Neuronal stem cell (in vitro differentiated cells): Measurements from ENCODE around the gene DLG2.

Experiments
- DNase-seq: peaks from one replicate; pipeline ENCODE4 v3.0.0-alpha.2; 2013; ENCODE audit warnings: low spot score
- H2AFZ ChIP-seq: one replicate; pipeline ENCODE4 v1.6.1; 2013; ENCODE audit warnings: mild to moderate bottlenecking, low read length, inconsistent platforms
- H2AK5ac ChIP-seq: 2 replicates; pipeline ENCODE4 v1.6.1; 2013; ENCODE audit warnings: low read depth, mild to moderate bottlenecking, inconsistent platforms, low read length, moderate library complexity, mixed read lengths
- H2BK120ac ChIP-seq: 2 replicates; pipeline ENCODE4 v1.6.1; 2013; ENCODE audit warnings: low read depth, mild to moderate bottlenecking, inconsistent platforms, low read length, moderate library complexity, mixed read lengths
- H2BK12ac ChIP-seq: one replicate; pipeline ENCODE4 v1.6.1; 2013; ENCODE audit warnings: low read length, inconsistent platforms
- H2BK15ac ChIP-seq: 2 replicates; pipeline ENCODE4 v1.6.1; 2013; ENCODE audit warnings: mild to moderate bottlenecking, low read length, inconsistent platforms, mixed read lengths
- H2BK5ac ChIP-seq: one replicate; pipeline ENCODE4 v1.6.1; 2013; ENCODE audit warnings: inconsistent platforms, mild to moderate bottlenecking, low read length, moderate library complexity
- H3K14ac ChIP-seq: one replicate; pipeline ENCODE4 v1.6.1; 2013; ENCODE audit warnings: low read length, inconsistent platforms
- H3K18ac ChIP-seq: 2 replicates; pipeline ENCODE4 v1.6.1; 2013; ENCODE audit warnings: low read length, inconsistent platforms
- H3K23ac ChIP-seq: 2 replicates; pipeline ENCODE4 v1.6.1; 2013; ENCODE audit warnings: low read depth, mild to moderate bottlenecking, mixed read lengths, low read length, inconsistent platforms; ENCODE audit not compliant: poor library complexity
- H3K27ac ChIP-seq: replicated peaks from 3 replicates; pipeline ENCODE4 v1.5.1; 2013; ENCODE audit warnings: low read length, inconsistent platforms
- H3K27me3 ChIP-seq, 3 experiments: 2 replicates each; pipeline ENCODE4 v1.6.1; 2013; ENCODE audit warnings: low read length in 3 of 3, mild to moderate bottlenecking in 2 of 3, inconsistent platforms in 1 of 3, low read depth in 1 of 3, mixed read lengths in 1 of 3, moderate library complexity in 1 of 3; ENCODE audit not compliant: control insufficient read depth in 3 of 3, insufficient read depth in 3 of 3
- H3K36me3 ChIP-seq, 2 donors: replicated peaks in 1 of 2; 2 replicates each; pipeline ENCODE4 v1.6.1; 2013; ENCODE audit warnings: low read length in 2 of 2; ENCODE audit not compliant: control insufficient read depth in 2 of 2, insufficient read depth in 2 of 2
- H3K4ac ChIP-seq: 2 replicates; pipeline ENCODE4 v1.6.1; 2013; ENCODE audit warnings: inconsistent platforms, mild to moderate bottlenecking, low read length, moderate library complexity
- H3K4me1 ChIP-seq, 2 donors: 1 replicate in 1 of 2; 2 replicates in 1 of 2; pipeline ENCODE4 v1.6.1; 2013; ENCODE audit warnings: low read length in 2 of 2, low read depth in 1 of 2; ENCODE audit not compliant: control insufficient read depth in 2 of 2, insufficient read depth in 1 of 2
- H3K4me2 ChIP-seq: one replicate; pipeline ENCODE4 v1.6.1; 2013; ENCODE audit warnings: mild to moderate bottlenecking, low read length, inconsistent platforms; ENCODE audit not compliant: insufficient read depth, poor library complexity, severe bottlenecking
- H3K4me3 ChIP-seq, 2 donors: 2 replicates each; pipeline ENCODE4 v1.5.1; 2013; ENCODE audit warnings: low read length in 2 of 2, mild to moderate bottlenecking in 2 of 2, inconsistent platforms in 1 of 2, moderate library complexity in 1 of 2
- H3K79me1 ChIP-seq: one replicate; pipeline ENCODE4 v1.6.1; 2013; ENCODE audit warnings: low read depth, mild to moderate bottlenecking, inconsistent platforms, low read length, moderate library complexity
- H3K9ac ChIP-seq: one replicate; pipeline ENCODE4 v1.6.1; 2013; ENCODE audit warnings: mild to moderate bottlenecking, low read depth, low read length, inconsistent platforms; ENCODE audit not compliant: poor library complexity
- H3K9me3 ChIP-seq, 2 donors: replicated peaks in 1 of 2; 2 replicates each; pipeline versions ENCODE3 to v1.6.1; 2013; ENCODE audit warnings: low read length in 2 of 2, mild to moderate bottlenecking in 2 of 2, inconsistent platforms in 1 of 2, low read depth in 1 of 2, mixed read lengths in 1 of 2, moderate library complexity in 1 of 2; ENCODE audit not compliant: control insufficient read depth in 2 of 2, insufficient read depth in 1 of 2
- H4K8ac ChIP-seq: one replicate; pipeline ENCODE4 v1.6.1; 2013; ENCODE audit warnings: low read depth, mild to moderate bottlenecking, inconsistent platforms, low read length, moderate library complexity
- H4K91ac ChIP-seq: one replicate; pipeline ENCODE4 v1.6.1; 2013; ENCODE audit warnings: low read length, low read depth, mild to moderate bottlenecking, inconsistent platforms; ENCODE audit not compliant: poor library complexity
- WGBS, 2 donors: extraction: QIAGEN DNeasy Blood & Tissue Kit; methylation state at CpG; one replicate each; pipeline ENCODE4 v1.1.7; 2013; ENCODE audit warnings: missing lambda C conversion rate in 2 of 2, mixed read lengths in 1 of 2; ENCODE audit not compliant: insufficient read length in 2 of 2, insufficient replicate concordance in 1 of 2; ENCODE audit errors: extremely low coverage in 2 of 2; 5-methylcytosine and 5-hydroxymethylcytosine counted together

The DLG2 gene

GRCh38 chr11:83760932-83761331 lies 1866.2 kb downstream of the DLG2 start:
- H3K4me1 ChIP-seq, result peaks cover 0 to 2% of the 10 kb centered on the region in 2 donors
- no peak for DNase-seq
- H2BK120ac ChIP-seq, result no peak overlapping the region
- H3K4me2 ChIP-seq, result no peak overlapping the region
- H2BK5ac ChIP-seq, result no peak overlapping the region
- WGBS, 2 donors, result no CpG with 5 or more reads among the region's 1 CpG
- H3K4ac ChIP-seq, result no peak overlapping the region
- no peaks in the 10 kb centered on the region for H3K79me1 ChIP-seq
- H3K14ac ChIP-seq, result no peak overlapping the region
- no peaks in the 10 kb centered on the region for H3K9me3 ChIP-seq
- H4K91ac ChIP-seq, result no peak overlapping the region
- peaks cover 0 to 13% (median 0%) of the 10 kb centered on the region in 3 experiments for H3K27me3 ChIP-seq
- no peaks in the 10 kb centered on the region for H3K36me3 ChIP-seq
- H2AFZ ChIP-seq, result no peak overlapping the region
- H3K23ac ChIP-seq, result no peak overlapping the region
- H2AK5ac ChIP-seq, result no peak overlapping the region
- H3K9ac ChIP-seq, result no peak overlapping the region
- H3K4me3 ChIP-seq, result no peak overlapping the region
- H3K27ac ChIP-seq, result no peak overlapping the region
- H2BK15ac ChIP-seq, result no peak overlapping the region
- H2BK12ac ChIP-seq, result no peak overlapping the region
- H4K8ac ChIP-seq, result no peak overlapping the region
- H3K18ac ChIP-seq, result no peak overlapping the region

- no peak overlapping the region for H2AK5ac ChIP-seq
- peaks cover 0 to 2% of the 10 kb centered on the region in 2 donors for H3K4me1 ChIP-seq
- H3K36me3 ChIP-seq, result no peaks in the 10 kb centered on the region
- no peak overlapping the region for H3K14ac ChIP-seq
- H3K23ac ChIP-seq, result no peak overlapping the region
- no peak overlapping the region for H3K4ac ChIP-seq
- peaks cover 0 to 13% (median 0%) of the 10 kb centered on the region in 3 experiments for H3K27me3 ChIP-seq
- no peaks in the 10 kb centered on the region for H3K9me3 ChIP-seq
- no peak overlapping the region for H4K8ac ChIP-seq
- no peak overlapping the region for H3K4me3 ChIP-seq
- no peak overlapping the region for H2BK120ac ChIP-seq
- H4K91ac ChIP-seq, result no peak overlapping the region
- no peak overlapping the region for H2AFZ ChIP-seq
- H3K4me2 ChIP-seq, result no peak overlapping the region
- H2BK12ac ChIP-seq, result no peak overlapping the region
- no CpG with 5 or more reads among the region's 4 CpGs for WGBS, 2 donors
- no peak for DNase-seq
- no peak overlapping the region for H2BK5ac ChIP-seq
- H2BK15ac ChIP-seq, result no peak overlapping the region
- H3K27ac ChIP-seq, result no peak overlapping the region
- no peak overlapping the region for H3K18ac ChIP-seq
- no peak overlapping the region for H3K9ac ChIP-seq
- H3K79me1 ChIP-seq, result no peaks in the 10 kb centered on the region
Observed at GRCh38 chr11:83759148-83759547, 1868.0 kb downstream of the DLG2 start.

GRCh38 chr11:83751041-83751440 lies 1876.1 kb downstream of the DLG2 start:
- Histone ChIP-seq H2BK12ac (no peak overlapping the region), H3K4me3 (no peak overlapping the region)
- WGBS, 2 donors, result no CpG with 5 or more reads among the region's 1 CpG

GRCh38 chr11:83746921-83747585 lies 1880.1 kb downstream of the DLG2 start:
- H2BK12ac ChIP-seq, result no peak overlapping the region
- no peak overlapping the region for H4K91ac ChIP-seq
- H3K14ac ChIP-seq, result no peak overlapping the region
- H3K4ac ChIP-seq, result no peak overlapping the region
- peaks cover 0 to 7% (median 0%) of the 10 kb centered on the region in 3 experiments for H3K27me3 ChIP-seq
- no peaks in the 10 kb centered on the region for H3K79me1 ChIP-seq
- no peak overlapping the region for H4K8ac ChIP-seq
- no peaks in the 10 kb centered on the region for H3K36me3 ChIP-seq
- no peak overlapping the region for H3K18ac ChIP-seq
- H2AFZ ChIP-seq, result no peak overlapping the region
- no peak overlapping the region for H3K4me3 ChIP-seq
- no peaks in the 10 kb centered on the region for H3K4me1 ChIP-seq
- H2AK5ac ChIP-seq, result no peak overlapping the region
- H3K9ac ChIP-seq, result no peak overlapping the region
- H2BK15ac ChIP-seq, result no peak overlapping the region
- H3K27ac ChIP-seq, result no peak overlapping the region
- no peak overlapping the region for H2BK120ac ChIP-seq
- H3K23ac ChIP-seq, result no peak overlapping the region
- DNase-seq, result no peak
- no peak overlapping the region for H3K4me2 ChIP-seq
- WGBS, 2 donors, result no CpG with 5 or more reads among the region's 4 CpGs
- no peaks in the 10 kb centered on the region for H3K9me3 ChIP-seq
- no peak overlapping the region for H2BK5ac ChIP-seq

More at GRCh38 chr11:83751041-83751440, 1876.1 kb downstream of the DLG2 start:
- no peak overlapping the region for H4K91ac ChIP-seq
- H2BK120ac ChIP-seq, result no peak overlapping the region
- H3K9me3 ChIP-seq, result no peaks in the 10 kb centered on the region
- H2BK15ac ChIP-seq, result no peak overlapping the region
- H3K79me1 ChIP-seq, result no peaks in the 10 kb centered on the region
- no peak overlapping the region for H2AK5ac ChIP-seq
- no peak overlapping the region for H3K9ac ChIP-seq
- H3K4me2 ChIP-seq, result no peak overlapping the region
- H2BK5ac ChIP-seq, result no peak overlapping the region
- peaks cover 0 to 7% (median 0%) of the 10 kb centered on the region in 3 experiments for H3K27me3 ChIP-seq
- H3K36me3 ChIP-seq, result no peaks in the 10 kb centered on the region
- H3K14ac ChIP-seq, result no peak overlapping the region
- H2AFZ ChIP-seq, result no peak overlapping the region
- no peak overlapping the region for H3K4ac ChIP-seq
- H3K18ac ChIP-seq, result no peak overlapping the region
- DNase-seq, result no peak
- H4K8ac ChIP-seq, result no peak overlapping the region
- H3K23ac ChIP-seq, result no peak overlapping the region
- H3K27ac ChIP-seq, result no peak overlapping the region
- no peaks in the 10 kb centered on the region for H3K4me1 ChIP-seq
